ENCODE data around the gene DDX47.

GRCh38 chr12:12877781-12878455, 64.8 kb downstream of the DDX47 start:
- TF ChIP-seq CTCF (IDR thresholded peaks at IDR 0.05) (no peak), EZH2phosphoT487 (IDR thresholded peaks at IDR 0.05; ENCODE audit: borderline replicate concordance, low read depth) (no peak), MXI1 (IDR thresholded peaks at IDR 0.05; ENCODE audit: low read depth, low read length) (no peak), EP300 (IDR thresholded peaks at IDR 0.05; ENCODE audit: borderline replicate concordance in 1 of 2, low read depth in 1 of 2, low read length in 1 of 2) (no peak), NRF1 (IDR thresholded peaks at IDR 0.05; ENCODE audit: low read depth, low read length) (no peak), TEAD4 (IDR thresholded peaks at IDR 0.05; ENCODE audit: borderline replicate concordance, insufficient read depth) (no peak), FOXJ3 (CRISPR knock-in tag; IDR thresholded peaks at IDR 0.05) (no peak)
